Measurements from ENCODE around the gene SLC37A1. TPM values are rescaled to one million over a fixed set of nuclear protein-coding genes. Genes with fewer than 3 reads are reported as not detected.

Gene SLC37A1
- total RNA-seq, 4 donors from 2014 or later: 2.3 to 8.8 (median 6.3) TPM

GRCh38 chr21:42581336-42581992 lies 67.8 kb downstream of the SLC37A1 start:
- TF ChIP-seq POLR2A (IDR thresholded peaks at IDR 0.05) (no peak), CTCF (IDR thresholded peaks at IDR 0.05) (no peak)
- Histone ChIP-seq H3K4me3 (no peak overlapping the region), H3K9me3 (no peaks in the 10 kb centered on the region), H3K36me3 (no peaks in the 10 kb centered on the region), H3K27me3 (no peaks in the 10 kb centered on the region), H3K4me1 (no peaks in the 10 kb centered on the region), H3K27ac (no peak overlapping the region)
- no peak for DNase-seq
- intact Hi-C loops (cut with DNase I; ENCODE audit: low total_unique reads): no loop called here

- Histone ChIP-seq H3K4me1 (no peaks in the 10 kb centered on the region), H3K27me3 (no peaks in the 10 kb centered on the region), H3K9me3 (no peaks in the 10 kb centered on the region), H3K4me3 (no peak overlapping the region), H3K27ac (no peak overlapping the region), H3K36me3 (no peaks in the 10 kb centered on the region)
- peak in 1 of 2 donors; percentile 4 for DNase-seq
- TF ChIP-seq CTCF (IDR thresholded peaks at IDR 0.05) (no peak), POLR2A (IDR thresholded peaks at IDR 0.05) (no peak)
- intact Hi-C loops (cut with DNase I; ENCODE audit: low total_unique reads): no loop called here
These were observed 68.5 kb downstream of the SLC37A1 start for GRCh38 chr21:42581993-42582786.

DNA sequence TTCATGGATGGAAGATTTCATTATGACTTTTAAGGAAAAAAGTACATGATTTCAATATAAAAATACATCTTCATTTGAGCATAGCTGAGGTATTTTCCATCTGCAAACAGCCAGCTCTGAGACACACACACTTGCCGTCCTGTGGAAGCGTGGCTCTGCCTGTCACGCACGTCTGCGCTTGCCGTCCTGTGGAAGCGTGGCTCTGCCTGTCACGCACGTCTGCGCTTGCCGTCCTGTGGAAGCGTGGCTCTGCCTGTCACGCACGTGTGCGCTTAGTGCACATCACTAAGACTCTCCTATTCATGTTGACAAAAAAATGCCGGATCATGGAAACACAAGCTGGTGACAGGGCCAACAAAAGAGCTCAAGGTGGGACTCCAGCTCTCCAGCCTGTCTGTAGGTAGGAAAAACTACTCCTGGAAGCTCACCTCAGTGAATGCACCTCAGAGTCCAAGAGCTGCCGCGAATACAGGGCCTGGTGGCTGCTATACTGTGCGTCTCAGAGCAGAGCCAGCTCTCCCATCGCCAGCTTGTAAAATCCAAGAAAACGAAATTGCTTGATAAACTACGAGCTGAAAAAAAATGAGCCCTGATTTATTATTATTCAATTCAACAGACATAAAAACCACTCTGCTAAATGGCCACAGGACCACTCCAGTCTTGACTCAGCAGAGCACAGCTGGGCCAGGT lies 69.3 kb downstream of the SLC37A1 start:
- H3K27me3 ChIP-seq: no peaks in the 10 kb centered on the region
- no peak overlapping the region for H3K4me3 ChIP-seq
- H3K27ac ChIP-seq: no peak overlapping the region
- no peak for TF ChIP-seq POLR2A (IDR thresholded peaks at IDR 0.05)
- no peak for TF ChIP-seq CTCF (IDR thresholded peaks at IDR 0.05)
- H3K9me3 ChIP-seq: no peaks in the 10 kb centered on the region
- DNase-seq: no peak
- intact Hi-C loops (cut with DNase I; ENCODE audit: low total_unique reads): no loop called here
- no peaks in the 10 kb centered on the region for H3K4me1 ChIP-seq
- no peaks in the 10 kb centered on the region for H3K36me3 ChIP-seq

- no peaks in the 10 kb centered on the region for H3K9me3 ChIP-seq
- intact Hi-C loops (cut with DNase I; ENCODE audit: low total_unique reads): no loop called here
- H3K27me3 ChIP-seq: no peaks in the 10 kb centered on the region
- no peak overlapping the region for H3K27ac ChIP-seq
- no peaks in the 10 kb centered on the region for H3K4me1 ChIP-seq
- no peak overlapping the region for H3K4me3 ChIP-seq
- no peaks in the 10 kb centered on the region for H3K36me3 ChIP-seq
- TF ChIP-seq CTCF (IDR thresholded peaks at IDR 0.05) (no peak), POLR2A (IDR thresholded peaks at IDR 0.05) (no peak)
- DNase-seq: no peak
These were observed 70.0 kb downstream of the SLC37A1 start for GRCh38 chr21:42583477-42584295.

Data from uterus (tissue), 4 donors.